SJSA1 (cell line): ENCODE results near the gene SEMA5B. TPM values are rescaled to one million over a fixed set of nuclear protein-coding genes. Genes with fewer than 3 reads are reported as not detected.

Experiments used
- DNase-seq, 2 experiments: peaks; one replicate each; pipeline ENCODE4 v3.0.0-alpha.2; 2015 to 2020; ENCODE audit warnings: low spot score in 2 of 2, low read depth in 1 of 2
- H3K27ac ChIP-seq: fragments of 250-450 bp; sonication (Bioruptor Pico); 2 replicates; pipeline ENCODE4 v1.5.1; 2020; ENCODE audit warnings: mild to moderate bottlenecking, moderate library complexity
- H3K27me3 ChIP-seq: fragments of 250-450 bp; sonication (Bioruptor Pico); replicated peaks from 2 replicates; pipeline ENCODE4 v1.5.1; 2020; ENCODE audit warnings: mild to moderate bottlenecking, moderate library complexity
- H3K36me3 ChIP-seq: fragments of 250-450 bp; sonication (Bioruptor Pico); 2 replicates; pipeline ENCODE4 v1.5.1; 2020; ENCODE audit warnings: mild to moderate bottlenecking
- H3K4me1 ChIP-seq: fragments of 250-450 bp; sonication (Bioruptor Pico); replicated peaks from 2 replicates; pipeline ENCODE4 v1.6.1; 2021; ENCODE audit warnings: mild to moderate bottlenecking
- H3K4me3 ChIP-seq: fragments of 250-450 bp; sonication (Bioruptor Pico); 2 replicates; pipeline ENCODE4 v1.5.1; 2020; ENCODE audit warnings: mild to moderate bottlenecking
- H3K9me3 ChIP-seq: fragments of 250-450 bp; sonication (Bioruptor Pico); replicated peaks from 2 replicates; pipeline ENCODE4 v1.5.1; 2020; ENCODE audit warnings: mild to moderate bottlenecking
- total RNA-seq: library from RNA; depleted of rRNA; stranded (reverse); fragments of >200 nt; shearing (Covaris generic); gene quantifications from 2 replicates; pipeline ENCODE4 v1.2.3, GENCODE V29; 2014

SEMA5B gene
- total RNA-seq, 1 experiment from 2014 or later, result not detected

DNA sequence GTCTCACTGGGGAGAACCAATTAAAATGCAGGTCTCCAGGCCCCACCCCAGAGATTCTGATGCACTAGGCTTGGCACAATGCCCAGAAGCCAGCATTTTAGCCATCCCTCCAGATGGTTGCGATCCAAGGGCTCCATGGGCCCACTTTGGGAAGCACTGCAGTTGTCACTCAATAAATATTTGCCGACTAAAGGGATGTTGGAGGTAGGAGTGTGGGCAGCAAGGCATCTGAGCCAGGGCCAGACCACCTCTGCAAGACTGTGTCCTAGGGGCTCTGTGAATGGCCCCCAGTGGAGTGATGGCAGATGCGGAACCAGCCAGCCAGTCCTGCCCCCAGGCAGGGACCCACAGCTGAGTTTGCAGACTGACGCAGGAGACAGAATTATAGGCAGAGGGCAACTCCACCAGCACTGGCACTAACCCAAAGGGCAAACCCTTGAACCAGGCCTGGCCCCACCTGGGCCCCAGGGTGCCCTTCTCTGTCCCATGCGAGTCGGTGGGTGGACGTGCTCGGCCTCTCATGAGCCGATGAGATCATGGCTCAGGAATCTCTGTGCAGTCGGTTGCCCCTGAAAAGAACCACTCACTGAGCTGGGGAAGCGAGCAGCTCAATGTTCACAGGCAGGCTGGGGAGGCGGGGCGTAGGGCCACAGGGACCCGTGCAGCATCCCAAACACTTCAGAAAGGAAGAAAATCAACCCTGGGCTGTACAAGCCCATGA lies 49.7 kb downstream of the SEMA5B start:
- H3K4me3 ChIP-seq, result no peak overlapping the region
- H3K36me3 ChIP-seq, result no peaks in the 10 kb centered on the region
- no peak overlapping the region for H3K27ac ChIP-seq
- H3K4me1 ChIP-seq, result peaks cover 3% of the 10 kb centered on the region; the same call in 1 of the 2 replicates
- no peaks in the 10 kb centered on the region for H3K9me3 ChIP-seq
- DNase-seq, result peak in 1 of 2 experiments; percentile 12
- H3K27me3 ChIP-seq, result 0 out of 2 replicates have a peak, but pooled peaks cover 5% of the 10 kb centered on the region

DNA sequence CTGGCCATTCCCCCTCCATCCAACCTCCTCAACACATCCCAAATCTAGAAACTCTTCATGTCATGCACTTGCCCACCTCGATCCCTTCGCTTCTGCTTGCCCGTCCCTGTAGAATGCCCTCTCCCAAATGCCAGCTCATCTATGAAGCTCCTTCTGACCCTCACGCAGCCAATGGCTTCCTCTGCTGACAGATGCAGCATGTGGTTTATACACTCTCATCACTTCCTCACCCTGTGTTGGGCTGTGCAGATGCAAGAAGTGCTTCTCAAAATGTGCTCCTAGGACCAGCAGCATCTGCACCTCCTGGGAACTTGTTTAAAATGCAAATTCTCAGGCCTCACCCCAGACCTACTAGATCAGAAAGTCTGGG lies 51.7 kb downstream of the SEMA5B start:
- Histone ChIP-seq H3K9me3 (no peaks in the 10 kb centered on the region), H3K27me3 (peaks cover 16% of the 10 kb centered on the region), H3K4me1 (peaks cover 3% of the 10 kb centered on the region; the same call in 1 of the 2 replicates), H3K4me3 (no peak overlapping the region), H3K27ac (no peak overlapping the region), H3K36me3 (no peaks in the 10 kb centered on the region)
- no peak for DNase-seq

DNA sequence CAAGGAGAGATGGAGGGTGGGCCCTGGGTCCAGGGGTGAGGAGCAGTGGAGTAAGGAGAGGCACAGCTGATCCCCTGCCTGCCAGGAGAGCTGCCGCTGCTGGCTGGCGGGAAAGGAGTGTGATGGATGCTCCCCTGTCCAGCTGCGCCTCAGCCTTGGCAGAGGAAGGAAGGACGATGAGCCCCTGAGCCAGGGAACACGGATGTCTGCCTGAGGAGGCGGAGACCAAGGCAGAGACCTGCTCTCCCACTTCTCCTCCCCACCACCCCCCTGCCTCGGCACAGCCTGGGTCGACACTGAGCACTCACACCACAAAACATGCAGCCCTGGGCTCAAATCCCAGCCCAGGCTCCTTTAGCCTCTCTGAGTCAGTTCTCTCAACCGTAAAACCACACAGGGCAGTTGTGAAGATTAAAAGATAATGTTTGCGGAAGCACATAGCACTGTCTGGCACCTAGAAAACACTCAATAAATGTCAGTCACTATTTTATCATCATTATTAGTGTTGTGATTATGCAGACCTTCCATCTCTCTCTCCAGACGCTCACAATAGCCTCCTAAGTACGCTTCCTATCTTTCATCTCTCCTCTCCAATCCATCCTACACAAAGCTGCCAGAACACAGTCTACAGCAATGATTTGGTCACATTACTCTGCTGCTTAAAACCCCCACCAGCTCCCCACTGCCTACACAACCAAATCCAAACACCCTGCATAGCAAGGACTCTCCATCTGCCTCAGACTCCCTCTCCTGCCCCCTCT lies 52.2 kb downstream of the SEMA5B start:
- DNase-seq, result no peak
- Histone ChIP-seq H3K27ac (no peak overlapping the region), H3K36me3 (no peaks in the 10 kb centered on the region), H3K4me1 (peaks cover 3% of the 10 kb centered on the region; the same call in 1 of the 2 replicates), H3K4me3 (no peak overlapping the region), H3K27me3 (peaks cover 16% of the 10 kb centered on the region), H3K9me3 (no peaks in the 10 kb centered on the region)

DNA sequence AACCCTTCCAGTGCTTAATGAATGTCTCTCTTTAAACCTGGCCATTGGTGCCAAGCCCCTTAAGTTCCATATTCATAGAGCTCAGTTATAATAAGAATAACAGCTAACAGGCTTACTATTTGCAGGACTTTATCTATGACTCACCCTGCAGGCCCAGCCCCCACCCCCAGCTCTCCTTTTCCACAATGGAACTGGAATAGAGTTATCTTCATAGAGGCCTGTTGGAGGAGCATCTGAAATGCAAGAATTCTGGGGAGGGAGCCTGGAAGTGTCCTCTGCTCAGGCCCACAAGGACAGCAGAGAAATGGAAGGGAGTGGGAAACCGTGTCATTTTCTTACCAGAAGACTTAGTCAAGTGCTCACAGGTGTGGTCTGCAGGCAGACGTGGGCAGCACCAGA lies 52.8 kb downstream of the SEMA5B start:
- no peaks in the 10 kb centered on the region for H3K9me3 ChIP-seq
- DNase-seq, result no peak
- H3K4me3 ChIP-seq, result no peak overlapping the region
- peaks cover 3% of the 10 kb centered on the region; the same call in 1 of the 2 replicates for H3K4me1 ChIP-seq
- no peak overlapping the region for H3K27ac ChIP-seq
- no peaks in the 10 kb centered on the region for H3K36me3 ChIP-seq
- H3K27me3 ChIP-seq, result peaks cover 17% of the 10 kb centered on the region

DNA sequence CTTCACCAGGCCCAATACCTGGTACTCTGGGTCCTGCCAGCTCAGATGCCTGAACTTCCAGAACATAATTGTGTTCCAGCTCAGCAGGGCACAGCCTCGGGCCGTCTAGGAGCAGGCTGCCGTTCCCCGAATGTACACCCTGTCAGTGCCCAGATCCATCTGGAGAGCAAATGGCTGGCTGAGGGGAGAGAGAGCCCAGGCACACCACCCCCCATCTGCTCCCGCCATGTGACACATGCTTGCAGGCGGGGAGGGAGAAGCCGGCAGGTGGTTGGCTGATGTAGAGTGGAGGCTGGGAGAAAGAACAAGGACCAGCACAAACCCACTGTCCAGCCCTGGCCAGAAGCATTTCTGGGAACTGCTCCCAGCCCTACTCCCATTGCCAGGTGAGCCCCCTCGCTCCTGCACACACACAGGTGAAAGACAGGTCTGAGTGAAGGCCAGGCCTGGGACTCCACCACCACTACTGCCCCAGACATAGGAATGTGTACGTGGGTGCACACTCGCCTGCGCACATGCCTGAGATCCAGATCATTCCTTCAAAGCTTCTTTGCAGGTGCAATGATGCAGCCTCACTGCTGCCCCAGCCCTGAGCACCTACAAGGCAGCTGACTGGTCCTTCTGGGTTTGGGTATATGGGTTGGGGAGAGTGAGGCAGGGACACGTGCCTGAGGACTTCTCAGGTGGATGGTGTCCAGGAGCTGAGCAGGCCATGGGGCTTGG lies 53.5 kb downstream of the SEMA5B start:
- DNase-seq, result no peak
- peaks cover 24% of the 10 kb centered on the region for H3K27me3 ChIP-seq
- H3K27ac ChIP-seq, result no peak overlapping the region
- H3K4me3 ChIP-seq, result no peak overlapping the region
- H3K4me1 ChIP-seq, result peaks cover 3% of the 10 kb centered on the region; the same call in 1 of the 2 replicates
- H3K36me3 ChIP-seq, result no peaks in the 10 kb centered on the region
- no peaks in the 10 kb centered on the region for H3K9me3 ChIP-seq

DNA sequence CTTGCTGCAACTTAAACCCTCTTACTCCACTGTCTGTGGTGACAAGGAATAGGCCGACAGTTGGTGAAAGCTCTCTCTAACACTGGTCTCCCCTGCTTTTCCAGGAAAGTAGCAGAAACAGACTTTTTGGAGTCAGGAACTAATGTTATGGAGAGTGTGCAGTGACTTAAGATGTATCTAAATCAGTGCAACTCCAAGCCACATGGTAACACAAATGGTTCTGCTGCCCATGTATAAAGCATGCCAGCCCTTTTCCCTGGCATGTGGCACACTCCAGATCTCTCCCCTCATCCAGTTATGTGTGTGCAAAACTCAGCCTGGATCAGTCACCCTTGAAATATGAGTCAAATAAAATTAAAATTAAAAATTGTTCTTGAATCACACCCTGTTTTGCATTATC lies 55.4 kb downstream of the SEMA5B start:
- DNase-seq, result no peak
- no peak overlapping the region for H3K4me3 ChIP-seq
- no peaks in the 10 kb centered on the region for H3K9me3 ChIP-seq
- peaks cover 27% of the 10 kb centered on the region for H3K27me3 ChIP-seq
- no peaks in the 10 kb centered on the region; the same call in 1 of the 2 replicates for H3K4me1 ChIP-seq
- no peaks in the 10 kb centered on the region for H3K36me3 ChIP-seq
- H3K27ac ChIP-seq, result no peak overlapping the region

DNA sequence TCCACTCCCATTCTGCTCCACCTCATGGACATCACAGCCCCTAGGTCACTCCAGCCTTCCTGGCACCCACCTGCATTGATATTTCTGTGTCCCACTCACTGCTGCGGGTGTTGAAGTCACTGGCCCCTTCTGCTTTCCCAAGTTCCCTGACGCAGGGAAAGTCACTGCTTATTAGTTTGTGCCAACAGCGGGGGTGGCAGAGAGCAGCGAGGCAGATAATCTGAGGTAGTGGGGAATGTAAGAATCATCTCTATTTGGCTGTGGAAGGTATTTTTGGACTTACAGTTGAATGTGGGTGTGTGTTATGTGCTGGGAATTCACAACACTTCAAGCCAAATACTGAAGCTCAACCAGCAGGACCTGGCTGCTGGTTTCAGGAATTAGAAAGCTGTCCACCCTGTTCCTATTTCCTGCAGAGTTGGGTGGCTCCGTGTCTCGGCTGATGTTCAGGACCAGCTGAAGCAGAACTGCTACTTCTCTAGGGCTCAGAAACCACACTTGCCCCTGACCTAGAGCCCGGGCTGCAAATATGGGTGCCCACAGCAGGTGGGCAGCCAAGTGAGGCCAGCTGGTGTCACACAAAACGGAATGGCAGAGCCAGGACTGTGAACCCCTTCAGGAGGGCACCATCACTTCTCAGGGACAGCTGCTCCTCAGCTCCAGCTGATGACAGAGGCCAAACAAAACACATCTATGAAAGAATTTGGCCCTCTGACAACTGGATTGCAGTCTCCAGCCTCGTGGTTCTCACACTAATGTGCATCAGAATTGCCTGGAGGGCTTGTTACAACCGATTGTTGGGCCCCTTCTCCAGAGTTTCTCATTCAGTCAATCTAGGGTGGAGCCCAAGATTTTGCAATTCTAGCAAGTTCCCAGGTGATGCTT lies 57.7 kb downstream of the SEMA5B start:
- Histone ChIP-seq H3K4me1 (no peaks in the 10 kb centered on the region; the same call in 1 of the 2 replicates), H3K4me3 (no peak overlapping the region), H3K9me3 (no peaks in the 10 kb centered on the region), H3K27me3 (peaks cover 27% of the 10 kb centered on the region), H3K27ac (no peak overlapping the region), H3K36me3 (no peaks in the 10 kb centered on the region)
- no peak for DNase-seq

DNA sequence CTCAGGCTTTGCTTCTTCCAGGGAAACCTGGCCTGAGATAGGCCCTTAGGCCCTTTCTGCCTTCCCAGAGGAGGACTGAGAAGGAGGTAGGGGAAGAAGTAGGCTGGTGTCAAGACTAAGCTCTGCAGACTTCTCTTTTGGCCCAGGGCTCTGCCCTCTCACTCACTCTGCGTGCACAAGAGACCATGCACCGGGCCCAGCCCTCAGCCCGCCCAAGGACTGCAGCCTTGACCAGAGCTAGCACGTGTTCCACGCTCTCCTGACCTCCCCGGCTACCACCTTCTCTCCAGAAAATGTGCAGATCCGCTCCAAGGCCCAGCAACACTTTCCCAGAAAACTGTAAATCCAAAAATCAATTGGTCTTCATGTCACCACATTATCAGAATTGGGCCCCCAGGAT lies 59.8 kb downstream of the SEMA5B start:
- no peak for DNase-seq
- no peaks in the 10 kb centered on the region for H3K4me1 ChIP-seq
- H3K36me3 ChIP-seq, result no peaks in the 10 kb centered on the region
- no peak overlapping the region for H3K27ac ChIP-seq
- H3K4me3 ChIP-seq, result no peak overlapping the region
- H3K9me3 ChIP-seq, result no peaks in the 10 kb centered on the region
- peaks cover 26% of the 10 kb centered on the region for H3K27me3 ChIP-seq

DNA sequence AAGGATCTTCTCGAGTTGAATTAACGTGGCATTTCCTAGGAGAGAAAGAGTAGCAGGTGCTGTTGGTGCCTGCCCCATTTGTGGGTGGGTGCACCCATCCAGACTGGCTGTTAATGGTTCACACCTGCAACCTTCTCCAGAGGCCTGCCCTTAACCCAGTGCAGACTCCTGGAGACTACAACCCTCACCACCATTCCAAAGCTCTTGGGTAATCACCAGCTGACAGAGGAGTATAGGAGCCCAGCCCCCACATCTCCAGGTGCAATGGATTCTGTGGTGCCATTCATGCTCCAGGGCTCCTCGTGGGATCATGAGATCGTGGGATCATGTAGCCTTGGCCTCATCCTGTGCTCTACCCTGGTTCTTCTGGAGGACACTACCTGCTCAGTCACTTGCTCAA lies 60.2 kb downstream of the SEMA5B start:
- Histone ChIP-seq H3K27ac (no peak overlapping the region), H3K36me3 (no peaks in the 10 kb centered on the region), H3K27me3 (peaks cover 25% of the 10 kb centered on the region), H3K9me3 (no peaks in the 10 kb centered on the region), H3K4me3 (no peak overlapping the region), H3K4me1 (no peaks in the 10 kb centered on the region)
- DNase-seq, result no peak

DNA sequence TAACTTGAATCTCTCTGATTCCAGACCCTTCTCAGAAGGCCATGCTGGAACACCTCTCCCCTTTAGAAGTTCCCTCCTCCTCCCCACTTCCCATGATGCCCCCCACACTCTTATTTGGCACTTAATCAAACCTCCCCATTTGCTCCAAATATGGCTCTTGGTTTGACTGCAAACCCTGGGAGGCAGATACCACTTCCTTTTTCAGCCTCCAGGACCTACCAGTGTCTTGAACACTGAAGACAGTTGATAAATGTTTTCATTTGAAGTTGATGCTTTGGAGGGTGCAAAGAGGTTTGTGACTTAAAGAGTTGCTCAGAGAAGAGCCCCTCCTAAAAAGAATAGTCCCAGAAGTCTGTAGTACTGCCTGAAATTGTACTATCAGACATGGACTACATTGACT lies 61.5 kb downstream of the SEMA5B start:
- DNase-seq, result no peak
- Histone ChIP-seq H3K4me1 (no peaks in the 10 kb centered on the region), H3K9me3 (no peaks in the 10 kb centered on the region), H3K27me3 (peaks cover 17% of the 10 kb centered on the region), H3K27ac (no peak overlapping the region), H3K4me3 (no peak overlapping the region), H3K36me3 (no peaks in the 10 kb centered on the region)

DNA sequence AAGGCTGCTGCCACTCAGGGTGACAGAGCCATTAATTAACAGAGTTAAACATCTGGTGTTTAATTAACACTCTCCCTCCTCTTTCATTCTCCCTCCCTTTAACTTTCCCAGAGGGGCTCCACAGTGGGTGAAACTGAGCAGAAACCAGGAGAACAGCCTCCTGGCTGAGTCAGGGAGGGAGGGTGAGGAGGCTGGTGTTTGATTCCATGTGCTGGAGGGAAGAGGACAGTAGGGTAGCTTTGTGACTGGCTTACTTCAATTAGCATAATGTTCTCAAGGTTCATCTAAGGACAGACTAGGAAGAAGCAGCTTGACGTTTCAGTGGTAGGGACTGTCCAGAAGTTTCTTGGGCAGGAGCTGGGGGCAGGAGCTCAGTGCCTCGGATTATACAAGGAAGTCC lies 62.8 kb downstream of the SEMA5B start:
- Histone ChIP-seq H3K27ac (no peak overlapping the region), H3K27me3 (peaks cover 18% of the 10 kb centered on the region), H3K4me1 (no peaks in the 10 kb centered on the region), H3K4me3 (no peak overlapping the region), H3K9me3 (no peaks in the 10 kb centered on the region), H3K36me3 (no peaks in the 10 kb centered on the region)
- no peak for DNase-seq

DNA sequence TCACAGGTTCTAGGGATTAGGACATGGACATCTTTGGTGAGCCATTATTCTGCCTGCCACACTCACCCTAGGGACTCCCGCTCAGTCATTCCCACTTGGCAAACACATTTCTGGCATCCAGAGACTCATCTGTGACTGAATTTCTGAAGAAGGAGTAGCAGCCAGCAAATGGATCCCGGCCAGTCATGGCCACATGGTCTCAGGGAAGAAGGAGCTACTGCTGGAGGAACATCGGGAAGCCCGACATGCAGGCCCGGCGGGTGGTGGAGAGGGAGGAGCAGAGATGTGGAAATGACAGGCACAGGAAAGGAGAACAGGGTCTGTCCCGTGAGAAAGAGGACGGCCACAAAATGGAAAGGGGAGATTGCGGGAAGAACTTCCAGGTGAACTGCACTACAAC lies 65.4 kb downstream of the SEMA5B start:
- H3K4me3 ChIP-seq, result no peak overlapping the region
- no peaks in the 10 kb centered on the region for H3K4me1 ChIP-seq
- DNase-seq, result no peak
- no peak overlapping the region for H3K27ac ChIP-seq
- no peaks in the 10 kb centered on the region for H3K9me3 ChIP-seq
- H3K36me3 ChIP-seq, result no peaks in the 10 kb centered on the region
- H3K27me3 ChIP-seq, result 0 out of 2 replicates have a peak, but pooled peaks cover 12% of the 10 kb centered on the region

DNA sequence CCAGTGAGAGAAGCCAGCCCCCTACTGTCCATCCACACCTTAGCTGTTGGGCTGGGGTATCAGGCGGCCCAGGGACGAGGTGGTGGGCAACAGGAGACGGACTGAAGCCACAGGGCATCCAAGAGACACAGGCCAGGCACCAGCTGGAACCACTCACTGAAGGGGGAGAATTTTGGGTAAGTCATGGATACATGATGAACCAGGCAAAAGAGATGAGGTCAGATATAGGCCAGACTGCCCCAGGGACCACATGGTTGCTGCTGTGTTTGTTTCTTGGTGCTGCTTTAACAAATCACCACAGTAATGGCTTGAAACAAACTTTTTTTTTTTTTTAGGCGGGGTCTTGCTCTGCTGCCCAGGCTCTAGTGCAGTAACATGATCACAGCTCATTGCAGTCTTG lies 66.4 kb downstream of the SEMA5B start:
- no peaks in the 10 kb centered on the region for H3K9me3 ChIP-seq
- H3K27ac ChIP-seq, result no peak overlapping the region
- H3K4me3 ChIP-seq, result no peak overlapping the region
- H3K36me3 ChIP-seq, result no peaks in the 10 kb centered on the region
- no peak for DNase-seq
- 0 out of 2 replicates have a peak, but pooled peaks cover 12% of the 10 kb centered on the region for H3K27me3 ChIP-seq
- H3K4me1 ChIP-seq, result no peaks in the 10 kb centered on the region
